ENCODE measurements around the gene KIF1A.
"Not testable (repeated sequence)": the region's sequence is repeated elsewhere in the genome, so short reads cannot be mapped to it uniquely, and the experiment has no call there.

The KIF1A gene

GRCh38 chr2:240702640-240703011 is 117.4 kb downstream of the KIF1A start:
- no peak for DNase-seq (ENCODE audit: low spot score)

- DNase-seq (ENCODE audit: low spot score), result no peak
Observed at GRCh38 chr2:240701736-240702639, 118.0 kb downstream of the KIF1A start.

GRCh38 chr2:240701091-240701735 is 118.8 kb downstream of the KIF1A start:
- no peak for DNase-seq (ENCODE audit: low spot score)

GRCh38 chr2:240700616-240701015 is 119.4 kb downstream of the KIF1A start:
- DNase-seq (ENCODE audit: low spot score), result not testable (repeated sequence)

GRCh38 chr2:240699835-240700234 is 120.2 kb downstream of the KIF1A start:
- not testable (repeated sequence) for DNase-seq (ENCODE audit: low spot score)

GRCh38 chr2:240698852-240699561 is 121.0 kb downstream of the KIF1A start:
- not testable (repeated sequence) for DNase-seq (ENCODE audit: low spot score)

GRCh38 chr2:240696469-240696868 is 123.5 kb downstream of the KIF1A start:
- DNase-seq (ENCODE audit: low spot score), result not testable (repeated sequence)

GRCh38 chr2:240695593-240695992 is 124.4 kb downstream of the KIF1A start:
- not testable (repeated sequence) for DNase-seq (ENCODE audit: low spot score)

GRCh38 chr2:240694304-240694703 is 125.7 kb downstream of the KIF1A start:
- DNase-seq (ENCODE audit: low spot score), result not testable (repeated sequence)

GRCh38 chr2:240692583-240693561 is 127.1 kb downstream of the KIF1A start:
- DNase-seq (ENCODE audit: low spot score), result not testable (repeated sequence)

GRCh38 chr2:240691631-240692420 is 128.2 kb downstream of the KIF1A start, which contains the start of gene AQP12A:
TSS of gene AQP12A (plus strand) at chr2:240691866. CDS start at chr2:240691914, 48 bp downstream.
- DNase-seq (ENCODE audit: low spot score), result not testable (repeated sequence)

- DNase-seq (ENCODE audit: low spot score), result not testable (repeated sequence)
Observed at GRCh38 chr2:240691075-240691427, 129.0 kb downstream of the KIF1A start.

GRCh38 chr2:240690421-240691074 is 129.5 kb downstream of the KIF1A start:
- not testable (repeated sequence) for DNase-seq (ENCODE audit: low spot score)

GRCh38 chr2:240689975-240690374 is 130.0 kb downstream of the KIF1A start:
- DNase-seq (ENCODE audit: low spot score), result no peak

GRCh38 chr2:240688553-240688919 is 131.5 kb downstream of the KIF1A start:
- no peak for DNase-seq (ENCODE audit: low spot score)

- DNase-seq (ENCODE audit: low spot score), result no peak
Observed at GRCh38 chr2:240687741-240688552, 132.1 kb downstream of the KIF1A start.

GRCh38 chr2:240687045-240687740 is 132.8 kb downstream of the KIF1A start:
- DNase-seq (ENCODE audit: low spot score), result no peak

GRCh38 chr2:240686460-240686859 is 133.6 kb downstream of the KIF1A start:
- DNase-seq (ENCODE audit: low spot score), result no peak

Measured in hematopoietic multipotent progenitor cell treated with erythropoietin and hydrocortisone succinate and interleukin-3 and kit ligand, for 17 days (in vitro differentiated cells).